ENCODE data around the gene FOXO3. TPM values are rescaled to one million over a fixed set of nuclear protein-coding genes. Genes with fewer than 3 reads are reported as not detected.

Gene FOXO3
- total RNA-seq, 1 donor from 2014 or later = 9.0 TPM

GRCh38 chr6:108555399-108556052 lies 5.2 kb upstream of the FOXO3 start:
- intact Hi-C loops (cut with micrococcal nuclease) = loop anchor here (5.0 kb wide), 3 partner anchors 242 to 517 kb away; no protein-coding TSS in a partner anchor

- intact Hi-C loops (cut with micrococcal nuclease) = loop anchor here (5.0 kb wide), 3 partner anchors 241 to 516 kb away; no protein-coding TSS in a partner anchor
Measured at GRCh38 chr6:108556250-108556649, 4.5 kb upstream of the FOXO3 start.

- intact Hi-C loops (cut with micrococcal nuclease) = loop anchor here (1.0 to 5.0 kb wide), 4 partner anchors 15 to 515 kb away; no protein-coding TSS in a partner anchor
Measured at GRCh38 chr6:108556866-108557493, 3.7 kb upstream of the FOXO3 start.

- intact Hi-C loops (cut with micrococcal nuclease) = loop anchor here (1.0 to 5.0 kb wide), 14 partner anchors 15 to 1623 kb away; partner anchors contain the start of genes CD164, CDC40, MICAL1 and OSTM1
Measured at GRCh38 chr6:108557494-108558371, 3.0 kb upstream of the FOXO3 start.

- intact Hi-C loops (cut with micrococcal nuclease) = loop anchor here (1.0 to 5.0 kb wide), 21 partner anchors 210 to 1622 kb away; partner anchors contain the start of genes AK9, ARMC2, CD164 and CDC40
Measured at GRCh38 chr6:108558372-108559096, 2.2 kb upstream of the FOXO3 start.

- intact Hi-C loops (cut with micrococcal nuclease) = loop anchor here (1.0 to 5.0 kb wide), 15 partner anchors 211 to 1622 kb away; partner anchors contain the start of genes AK9, ARMC2, CDC40 and CEP57L1
Measured at GRCh38 chr6:108559097-108559883, 1.4 kb upstream of the FOXO3 start.

- intact Hi-C loops (cut with micrococcal nuclease) = loop anchor here (1.0 to 5.0 kb wide), 17 partner anchors 212 to 1621 kb away; partner anchors contain the start of genes AK9, ARMC2, CDC40 and CEP57L1
Measured at GRCh38 chr6:108559884-108560462, 744 bp upstream of the FOXO3 start.

GRCh38 chr6:108561309-108561647 lies 561 bp downstream of the FOXO3 start:
- intact Hi-C loops (cut with micrococcal nuclease) = loop anchor here (5.0 kb wide), 1 partner anchor 1104 kb away; the partner anchor contains the start of gene PDSS2

GRCh38 chr6:108561742-108562502 lies 1.2 kb downstream of the FOXO3 start:
- intact Hi-C loops (cut with micrococcal nuclease) = loop anchor here (5.0 kb wide), 1 partner anchor 1105 kb away; the partner anchor contains the start of gene PDSS2

- intact Hi-C loops (cut with micrococcal nuclease) = loop anchor here (5.0 kb wide), 1 partner anchor 1105 kb away; the partner anchor contains the start of gene PDSS2
Measured at GRCh38 chr6:108562503-108562993, 1.8 kb downstream of the FOXO3 start.

GRCh38 chr6:108563292-108563691 lies 2.6 kb downstream of the FOXO3 start:
- intact Hi-C loops (cut with micrococcal nuclease) = loop anchor here (5.0 kb wide), 1 partner anchor 1106 kb away; the partner anchor contains the start of gene PDSS2

- intact Hi-C loops (cut with micrococcal nuclease) = loop anchor here (1.0 to 5.0 kb wide), 5 partner anchors 17 to 1107 kb away; partner anchors contain the start of gene PDSS2
Measured at GRCh38 chr6:108564178-108564577, 3.5 kb downstream of the FOXO3 start.

GRCh38 chr6:108565091-108565766 lies 4.5 kb downstream of the FOXO3 start:
- intact Hi-C loops (cut with micrococcal nuclease) = loop anchor here (2.0 kb wide), 3 partner anchors 16 to 66 kb away; no protein-coding TSS in a partner anchor

- intact Hi-C loops (cut with micrococcal nuclease) = loop anchor here (2.0 kb wide), 3 partner anchors 15 to 65 kb away; no protein-coding TSS in a partner anchor
Measured at GRCh38 chr6:108565893-108566292, 5.2 kb downstream of the FOXO3 start.

GRCh38 chr6:108566406-108566805 lies 5.7 kb downstream of the FOXO3 start:
- intact Hi-C loops (cut with micrococcal nuclease) = no loop called here

- intact Hi-C loops (cut with micrococcal nuclease) = no loop called here
Measured at GRCh38 chr6:108568101-108568500, 7.4 kb downstream of the FOXO3 start.

GRCh38 chr6:108568551-108569305 lies 8.0 kb downstream of the FOXO3 start:
- intact Hi-C loops (cut with micrococcal nuclease) = no loop called here

All from T-helper 1 cell treated with Interleukin-12 subunit alpha and Interleukin-12 subunit beta and Interleukin-4 antibody, amounts not matched to agents 30 ng/mL and 1 ng/mL, for 36 hours (primary cell).